ENCODE measurements around the gene CEACAM6.

Gene CEACAM6

GRCh38 chr19:41769608-41770007, 14.3 kb downstream of the CEACAM6 start:
- no peak overlapping the region for H3K14ac ChIP-seq (ENCODE audit: low read length in 2 of 2)
- no peak overlapping the region for H3K4me3 ChIP-seq (ENCODE audit: insufficient read depth in 1 of 2, low read depth in 1 of 2, low read length in 2 of 2)
- no peak overlapping the region for H2BK120ac ChIP-seq (ENCODE audit: low read depth, low read length)
- no peak overlapping the region for H3K4ac ChIP-seq (ENCODE audit: low read depth in 1 of 2, low read length in 2 of 2)
- no peaks in the 10 kb centered on the region for H3K4me1 ChIP-seq (ENCODE audit: control insufficient read depth, insufficient read depth, low read depth, low read length)
- no peak overlapping the region for H4K8ac ChIP-seq (ENCODE audit: low read length)
- H2AFZ ChIP-seq (ENCODE audit: low read depth, low read length) = no peak overlapping the region
- DNase-seq = no peak
- no peak overlapping the region for H2AK5ac ChIP-seq (ENCODE audit: low read length, severe bottlenecking)
- H3K27ac ChIP-seq (ENCODE audit: low read length, poor library complexity, severe bottlenecking) = no peak overlapping the region
- H3K9me3 ChIP-seq (ENCODE audit: control insufficient read depth, low read length) = no peaks in the 10 kb centered on the region
- H2BK12ac ChIP-seq (ENCODE audit: low read length in 2 of 2) = no peak overlapping the region
- H3K23ac ChIP-seq (ENCODE audit: low read length in 2 of 2) = no peak overlapping the region
- H2BK5ac ChIP-seq (ENCODE audit: low read depth, low read length, poor library complexity, severe bottlenecking) = no peak overlapping the region
- H4K91ac ChIP-seq (ENCODE audit: low read length) = no peak overlapping the region
- H3K18ac ChIP-seq (ENCODE audit: low read depth in 1 of 2, low read length in 2 of 2) = no peak overlapping the region
- no CpG with 5 or more reads among the region's 4 CpGs for WGBS
- H3K4me2 ChIP-seq (ENCODE audit: low read length, poor library complexity, severe bottlenecking) = no peak overlapping the region
- H3K36me3 ChIP-seq (ENCODE audit: control insufficient read depth in 1 of 2, insufficient read depth in 2 of 2, low read depth in 1 of 2, low read length in 2 of 2) = no peaks in the 10 kb centered on the region
- H2BK15ac ChIP-seq (ENCODE audit: low read depth, poor library complexity, severe bottlenecking) = no peak overlapping the region
- H3K27me3 ChIP-seq (ENCODE audit: control insufficient read depth in 1 of 2, insufficient read depth in 1 of 2, low read length in 2 of 2) = peaks cover 5 to 37% of the 10 kb centered on the region in 2 experiments
- H3K9ac ChIP-seq (ENCODE audit: low read length) = no peak overlapping the region
- H3K79me1 ChIP-seq (replicated peaks; ENCODE audit: low read length, poor library complexity, severe bottlenecking) = no peaks in the 10 kb centered on the region

- H2BK15ac ChIP-seq (ENCODE audit: low read depth, poor library complexity, severe bottlenecking) = no peak overlapping the region
- H3K27ac ChIP-seq (ENCODE audit: low read length, poor library complexity, severe bottlenecking) = no peak overlapping the region
- DNase-seq = no peak
- peaks cover 5 to 37% of the 10 kb centered on the region in 2 experiments for H3K27me3 ChIP-seq (ENCODE audit: control insufficient read depth in 1 of 2, insufficient read depth in 1 of 2, low read length in 2 of 2)
- H3K79me1 ChIP-seq (replicated peaks; ENCODE audit: low read length, poor library complexity, severe bottlenecking) = no peaks in the 10 kb centered on the region
- H3K9ac ChIP-seq (ENCODE audit: low read length) = no peak overlapping the region
- no peak overlapping the region for H3K4me3 ChIP-seq (ENCODE audit: insufficient read depth in 1 of 2, low read depth in 1 of 2, low read length in 2 of 2)
- H2AFZ ChIP-seq (ENCODE audit: low read depth, low read length) = no peak overlapping the region
- no peak overlapping the region for H4K8ac ChIP-seq (ENCODE audit: low read length)
- 90% methylated on average over 1 of the region's 2 CpGs for WGBS
- H3K4me2 ChIP-seq (ENCODE audit: low read length, poor library complexity, severe bottlenecking) = no peak overlapping the region
- no peak overlapping the region for H3K14ac ChIP-seq (ENCODE audit: low read length in 2 of 2)
- H2BK120ac ChIP-seq (ENCODE audit: low read depth, low read length) = no peak overlapping the region
- H3K36me3 ChIP-seq (ENCODE audit: control insufficient read depth in 1 of 2, insufficient read depth in 2 of 2, low read depth in 1 of 2, low read length in 2 of 2) = no peaks in the 10 kb centered on the region
- no peak overlapping the region for H2BK12ac ChIP-seq (ENCODE audit: low read length in 2 of 2)
- no peaks in the 10 kb centered on the region for H3K4me1 ChIP-seq (ENCODE audit: control insufficient read depth, insufficient read depth, low read depth, low read length)
- no peaks in the 10 kb centered on the region for H3K9me3 ChIP-seq (ENCODE audit: control insufficient read depth, low read length)
- no peak overlapping the region for H3K4ac ChIP-seq (ENCODE audit: low read depth in 1 of 2, low read length in 2 of 2)
- no peak overlapping the region for H3K23ac ChIP-seq (ENCODE audit: low read length in 2 of 2)
- H3K18ac ChIP-seq (ENCODE audit: low read depth in 1 of 2, low read length in 2 of 2) = no peak overlapping the region
- no peak overlapping the region for H4K91ac ChIP-seq (ENCODE audit: low read length)
- H2AK5ac ChIP-seq (ENCODE audit: low read length, severe bottlenecking) = no peak overlapping the region
- no peak overlapping the region for H2BK5ac ChIP-seq (ENCODE audit: low read depth, low read length, poor library complexity, severe bottlenecking)
Measured at GRCh38 chr19:41771410-41771809, 16.1 kb downstream of the CEACAM6 start.

- H4K8ac ChIP-seq (ENCODE audit: low read length) = no peak overlapping the region
- H2BK5ac ChIP-seq (ENCODE audit: low read depth, low read length, poor library complexity, severe bottlenecking) = no peak overlapping the region
- no peak overlapping the region for H2BK15ac ChIP-seq (ENCODE audit: low read depth, poor library complexity, severe bottlenecking)
- H2BK120ac ChIP-seq (ENCODE audit: low read depth, low read length) = no peak overlapping the region
- no peak overlapping the region for H3K4ac ChIP-seq (ENCODE audit: low read depth in 1 of 2, low read length in 2 of 2)
- H3K18ac ChIP-seq (ENCODE audit: low read depth in 1 of 2, low read length in 2 of 2) = no peak overlapping the region
- H3K79me1 ChIP-seq (replicated peaks; ENCODE audit: low read length, poor library complexity, severe bottlenecking) = no peaks in the 10 kb centered on the region
- H3K23ac ChIP-seq (ENCODE audit: low read length in 2 of 2) = no peak overlapping the region
- no peak overlapping the region for H3K14ac ChIP-seq (ENCODE audit: low read length in 2 of 2)
- peaks cover 5 to 44% of the 10 kb centered on the region in 2 experiments for H3K27me3 ChIP-seq (ENCODE audit: control insufficient read depth in 1 of 2, insufficient read depth in 1 of 2, low read length in 2 of 2)
- H3K4me3 ChIP-seq (ENCODE audit: insufficient read depth in 1 of 2, low read depth in 1 of 2, low read length in 2 of 2) = no peak overlapping the region
- no peaks in the 10 kb centered on the region for H3K36me3 ChIP-seq (ENCODE audit: control insufficient read depth in 1 of 2, insufficient read depth in 2 of 2, low read depth in 1 of 2, low read length in 2 of 2)
- WGBS = 60% methylated on average over 6 of the region's 6 CpGs
- H2AFZ ChIP-seq (ENCODE audit: low read depth, low read length) = no peak overlapping the region
- no peak overlapping the region for H2BK12ac ChIP-seq (ENCODE audit: low read length in 2 of 2)
- no peak overlapping the region for H2AK5ac ChIP-seq (ENCODE audit: low read length, severe bottlenecking)
- no peak for DNase-seq
- H3K9me3 ChIP-seq (ENCODE audit: control insufficient read depth, low read length) = no peaks in the 10 kb centered on the region
- H3K4me1 ChIP-seq (ENCODE audit: control insufficient read depth, insufficient read depth, low read depth, low read length) = no peaks in the 10 kb centered on the region
- no peak overlapping the region for H3K27ac ChIP-seq (ENCODE audit: low read length, poor library complexity, severe bottlenecking)
- no peak overlapping the region for H3K9ac ChIP-seq (ENCODE audit: low read length)
- no peak overlapping the region for H3K4me2 ChIP-seq (ENCODE audit: low read length, poor library complexity, severe bottlenecking)
- no peak overlapping the region for H4K91ac ChIP-seq (ENCODE audit: low read length)
Measured at GRCh38 chr19:41774515-41774980, 19.2 kb downstream of the CEACAM6 start.

- Histone ChIP-seq H3K36me3 (ENCODE audit: control insufficient read depth in 1 of 2, insufficient read depth in 2 of 2, low read depth in 1 of 2, low read length in 2 of 2) (no peaks in the 10 kb centered on the region), H3K4me3 (ENCODE audit: insufficient read depth in 1 of 2, low read depth in 1 of 2, low read length in 2 of 2) (no peak overlapping the region), H3K14ac (ENCODE audit: low read length in 2 of 2) (no peak overlapping the region), H2AK5ac (ENCODE audit: low read length, severe bottlenecking) (no peak overlapping the region), H2BK12ac (ENCODE audit: low read length in 2 of 2) (no peak overlapping the region), H3K79me1 (replicated peaks; ENCODE audit: low read length, poor library complexity, severe bottlenecking) (no peaks in the 10 kb centered on the region), H2BK5ac (ENCODE audit: low read depth, low read length, poor library complexity, severe bottlenecking) (no peak overlapping the region), H4K91ac (ENCODE audit: low read length) (no peak overlapping the region), H3K23ac (ENCODE audit: low read length in 2 of 2) (no peak overlapping the region), H3K9ac (ENCODE audit: low read length) (no peak overlapping the region), H3K4ac (ENCODE audit: low read depth in 1 of 2, low read length in 2 of 2) (no peak overlapping the region), H3K18ac (ENCODE audit: low read depth in 1 of 2, low read length in 2 of 2) (no peak overlapping the region), H2BK120ac (ENCODE audit: low read depth, low read length) (no peak overlapping the region), H3K4me1 (ENCODE audit: control insufficient read depth, insufficient read depth, low read depth, low read length) (no peaks in the 10 kb centered on the region), H3K27ac (ENCODE audit: low read length, poor library complexity, severe bottlenecking) (no peak overlapping the region), H4K8ac (ENCODE audit: low read length) (no peak overlapping the region), H3K9me3 (ENCODE audit: control insufficient read depth, low read length) (no peaks in the 10 kb centered on the region), H3K27me3 (ENCODE audit: control insufficient read depth in 1 of 2, insufficient read depth in 1 of 2, low read length in 2 of 2) (peaks cover 0 to 54% of the 10 kb centered on the region in 2 experiments), H3K4me2 (ENCODE audit: low read length, poor library complexity, severe bottlenecking) (no peak overlapping the region), H2AFZ (ENCODE audit: low read depth, low read length) (no peak overlapping the region), H2BK15ac (ENCODE audit: low read depth, poor library complexity, severe bottlenecking) (no peak overlapping the region)
- WGBS = 69% methylated on average over 2 of the region's 2 CpGs
- no peak for DNase-seq
Measured at GRCh38 chr19:41776700-41777099, 21.4 kb downstream of the CEACAM6 start.
